Stimulated activated CD4-positive, alpha-beta T cell treated with anti-CD3 and anti-CD28 coated beads, Interleukin-4, amount 100 ng/mL, for 24 hours (primary cell): Measurements from ENCODE around the gene MINDY4.

Experiments
- DNase-seq: peaks from one replicate; pipeline ENCODE4 v3.0.0-alpha.2; 2020

The MINDY4 gene

DNA sequence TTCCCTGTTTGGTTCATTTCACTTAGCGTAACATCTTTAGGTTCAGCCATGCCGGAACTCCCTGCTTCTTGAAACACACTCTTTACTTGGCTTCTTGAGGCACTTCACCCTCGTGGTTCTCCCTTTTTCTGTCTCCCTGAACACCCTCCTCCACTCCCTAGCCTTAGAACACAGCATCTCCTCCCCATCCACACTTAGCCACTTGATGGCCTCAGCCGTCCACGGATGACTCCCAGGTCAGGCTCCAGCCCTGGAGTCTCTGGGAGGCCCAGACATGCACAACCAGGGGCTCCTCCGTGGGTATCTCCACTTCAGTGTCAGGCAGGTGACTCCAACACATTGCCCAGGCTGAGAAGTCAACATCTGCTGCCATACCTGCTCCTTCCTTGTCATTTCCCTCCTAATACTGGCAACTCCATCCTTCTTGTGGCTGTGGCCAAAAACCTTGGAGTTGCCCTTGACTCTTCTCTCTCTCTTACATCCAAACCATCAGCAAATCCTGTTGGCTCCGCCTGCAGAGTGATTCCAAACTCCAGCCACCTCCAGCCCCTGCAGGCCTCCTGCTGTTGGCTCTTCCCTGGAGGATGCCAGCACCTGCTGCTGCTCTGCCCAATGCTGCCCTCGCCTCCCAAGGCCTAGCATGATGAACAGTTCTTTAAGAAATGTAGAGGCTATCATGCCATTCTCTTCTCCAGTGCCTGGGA, 27.7 kb upstream of the MINDY4 start:
- DNase-seq: no peak

DNA sequence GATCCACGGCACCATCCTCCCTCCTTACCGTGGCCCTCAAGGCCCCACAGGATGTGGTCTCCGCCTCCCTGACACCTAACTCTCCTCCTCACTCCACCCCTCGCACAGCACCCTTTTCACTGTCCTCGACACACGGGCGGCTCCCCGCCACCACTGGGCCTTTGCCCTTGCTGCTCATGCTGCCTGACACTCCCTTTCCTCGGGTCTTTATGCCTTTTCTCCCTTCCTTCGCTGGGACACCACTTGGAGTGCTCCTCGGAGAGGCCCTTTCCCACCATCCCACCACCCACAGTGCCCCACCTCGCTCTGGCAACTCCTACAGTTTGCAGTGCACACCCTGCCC, 27.2 kb upstream of the MINDY4 start:
- no peak for DNase-seq

DNA sequence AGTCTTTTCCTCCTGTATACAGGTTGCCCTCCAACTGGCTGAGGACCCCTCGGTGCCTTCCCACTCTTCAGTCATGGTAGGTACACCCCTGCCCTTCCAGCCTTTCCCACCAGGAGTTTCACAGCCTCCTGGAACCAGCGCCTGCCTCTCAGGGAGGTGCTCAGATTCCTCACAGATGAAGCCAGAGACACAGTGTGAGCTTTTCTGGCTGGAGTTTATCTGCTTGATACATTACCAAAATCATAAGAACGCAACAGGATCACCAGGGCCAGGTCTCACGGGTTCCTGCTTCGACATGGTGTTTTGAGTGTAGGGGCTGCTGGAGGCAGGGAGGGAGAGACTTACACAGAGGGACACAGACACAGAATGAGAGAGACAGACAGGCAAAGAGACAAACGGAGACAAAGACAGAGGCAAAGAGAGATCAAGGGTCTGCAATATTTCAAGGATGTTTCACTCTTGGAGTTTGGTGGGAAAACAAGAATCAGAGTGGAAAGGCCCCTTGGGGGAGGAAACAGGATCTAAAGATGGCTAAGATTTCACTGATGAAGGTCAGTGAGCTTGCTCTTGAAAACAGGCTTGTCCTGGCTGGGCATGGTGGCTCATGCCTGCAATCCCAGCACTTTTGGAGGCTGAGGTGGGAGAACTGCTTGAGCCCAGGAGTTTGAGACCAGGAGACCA, 25.8 kb upstream of the MINDY4 start:
- DNase-seq: no peak

DNA sequence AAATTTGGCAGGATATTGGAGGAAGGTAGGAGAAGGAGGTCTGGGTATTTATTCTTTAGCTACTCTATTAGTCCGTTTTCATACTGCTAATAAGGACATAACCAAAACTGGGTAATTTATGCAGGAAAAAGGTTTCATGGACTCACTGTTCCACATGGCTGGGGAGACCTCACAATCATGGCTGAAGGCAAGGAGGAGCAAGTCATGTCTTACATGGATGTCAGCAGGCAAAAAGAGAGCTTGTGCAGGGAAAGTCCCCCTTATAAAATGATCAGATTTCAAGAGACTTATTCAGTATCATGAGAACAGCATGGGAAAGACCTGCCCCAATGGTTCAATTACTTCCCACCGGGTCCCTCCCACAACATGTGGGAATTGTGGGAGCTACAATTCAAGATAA, 21.2 kb upstream of the MINDY4 start:
- DNase-seq: no peak

DNA sequence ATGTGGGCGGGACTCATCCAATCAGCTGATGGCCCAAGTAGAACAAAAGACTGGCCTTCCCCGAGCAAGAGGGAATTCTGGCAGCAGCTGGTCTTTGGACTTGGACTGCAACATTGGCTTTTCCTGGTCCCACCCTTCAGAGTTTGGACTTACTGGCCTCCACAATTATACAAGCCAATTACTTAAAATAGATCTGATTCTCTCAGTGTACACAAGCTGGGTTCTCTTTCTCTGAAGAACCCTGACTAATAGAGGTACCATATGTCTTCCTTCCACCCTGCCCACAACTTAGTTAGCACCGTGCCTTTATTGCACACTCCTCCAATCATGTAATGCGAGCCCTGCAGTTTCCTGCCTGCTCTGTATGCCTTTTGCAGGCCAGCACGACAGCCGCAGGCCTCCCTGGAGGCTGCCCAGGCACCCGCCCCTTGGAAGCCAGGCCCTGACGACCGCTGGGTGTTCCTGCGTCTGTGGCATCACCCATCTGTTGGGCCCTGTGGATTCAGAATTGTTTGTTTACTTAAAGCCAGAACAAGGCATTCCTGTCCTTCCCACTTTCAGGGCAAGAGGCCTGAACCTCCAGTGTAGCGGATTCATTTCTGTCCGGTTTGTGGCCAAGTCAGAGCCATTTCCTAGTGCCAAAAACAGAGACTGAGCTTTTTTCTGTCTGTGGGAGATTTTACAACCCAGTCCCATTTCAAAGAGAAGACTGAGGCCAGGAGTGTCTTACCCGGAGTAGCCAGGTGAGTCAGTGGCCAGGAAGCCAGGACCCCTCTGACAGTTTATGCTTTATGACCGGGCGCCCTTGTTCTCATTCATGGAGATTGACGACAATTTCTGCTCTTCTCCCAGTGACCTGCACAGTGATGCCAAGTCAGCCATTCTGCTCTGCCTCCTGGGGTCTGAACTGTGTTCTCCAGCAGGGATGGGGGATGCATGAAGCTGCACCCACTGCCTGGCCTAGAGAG, 20.2 kb upstream of the MINDY4 start:
- DNase-seq: no peak

DNA sequence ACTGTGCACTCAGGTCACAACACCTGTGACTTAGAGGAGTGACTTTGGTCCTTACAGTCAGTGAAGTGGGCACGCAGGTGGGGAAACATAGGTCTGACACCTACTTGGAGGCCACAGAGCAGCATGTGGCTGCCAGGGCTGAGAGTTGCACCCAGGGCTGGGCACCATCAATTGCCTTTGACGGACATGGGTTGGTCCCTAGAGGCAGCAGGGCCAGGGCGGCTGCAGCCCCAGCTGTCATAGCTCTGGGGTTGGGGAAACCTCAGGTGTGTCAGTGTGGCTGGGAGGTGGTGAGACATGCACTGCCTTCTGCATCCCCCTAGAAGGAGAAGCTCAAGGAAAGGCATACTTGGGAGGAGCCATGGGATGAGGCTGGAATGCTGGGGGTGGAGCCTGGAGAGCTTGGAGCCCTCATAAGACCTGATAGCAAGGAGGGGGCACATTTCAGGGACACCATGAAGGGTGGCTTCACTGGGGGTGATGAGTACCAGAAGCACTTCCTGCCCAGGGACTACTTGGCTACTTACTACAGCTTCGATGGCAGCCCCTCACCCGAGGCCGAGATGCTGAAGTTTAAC, 19.4 kb upstream of the MINDY4 start, which contains the start of gene INMT:
INMT (plus strand) TSS at position 440 of the 578 bp plus-strand sequence; CDS start at position 456, 16 bp downstream.
- DNase-seq: no peak

DNA sequence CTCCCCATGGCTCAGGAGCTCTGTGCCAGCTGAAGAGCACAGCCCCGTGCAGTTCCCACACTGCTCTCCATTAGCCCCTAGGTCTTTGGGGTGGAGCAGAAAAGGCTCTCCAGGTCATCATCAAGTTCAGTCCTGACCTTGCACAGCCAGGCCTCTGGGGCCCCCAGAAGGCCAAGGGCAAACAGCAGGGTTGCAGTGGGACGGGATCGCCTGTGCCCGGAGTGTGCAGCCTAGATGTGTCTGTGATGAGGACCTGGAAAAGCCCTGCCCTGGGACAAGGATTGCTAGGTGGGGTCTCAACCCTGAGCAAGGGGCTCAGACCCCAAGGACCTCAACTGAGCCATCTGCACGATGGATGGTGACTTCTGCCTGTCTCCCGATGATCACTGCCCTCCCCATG, 18.7 kb upstream of the MINDY4 start:
- no peak for DNase-seq

- no peak for DNase-seq
Observed at GRCh38 chr7:30752979-30753378, 18.2 kb upstream of the MINDY4 start.

GRCh38 chr7:30754315-30754877, 16.8 kb upstream of the MINDY4 start:
- DNase-seq: no peak

GRCh38 chr7:30755384-30756154, 15.6 kb upstream of the MINDY4 start:
- DNase-seq: no peak

DNA sequence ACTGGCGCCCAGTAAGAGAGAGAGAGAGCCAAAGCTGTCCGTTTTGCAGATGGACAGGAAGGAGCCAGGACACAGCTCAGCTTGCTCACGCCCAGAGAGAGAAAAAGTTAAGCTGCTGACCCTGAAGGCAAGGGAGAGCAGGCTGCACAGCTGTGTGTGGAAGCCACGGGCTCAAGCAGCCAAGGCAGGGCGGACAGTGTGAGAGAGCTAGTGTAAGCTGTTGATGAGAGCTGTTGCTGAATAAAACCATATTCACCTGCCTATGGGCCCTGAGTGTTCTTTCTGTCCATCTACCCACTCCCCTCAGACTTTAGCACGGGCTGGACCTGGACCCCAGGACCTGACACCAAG, 13.9 kb upstream of the MINDY4 start:
- no peak for DNase-seq

DNA sequence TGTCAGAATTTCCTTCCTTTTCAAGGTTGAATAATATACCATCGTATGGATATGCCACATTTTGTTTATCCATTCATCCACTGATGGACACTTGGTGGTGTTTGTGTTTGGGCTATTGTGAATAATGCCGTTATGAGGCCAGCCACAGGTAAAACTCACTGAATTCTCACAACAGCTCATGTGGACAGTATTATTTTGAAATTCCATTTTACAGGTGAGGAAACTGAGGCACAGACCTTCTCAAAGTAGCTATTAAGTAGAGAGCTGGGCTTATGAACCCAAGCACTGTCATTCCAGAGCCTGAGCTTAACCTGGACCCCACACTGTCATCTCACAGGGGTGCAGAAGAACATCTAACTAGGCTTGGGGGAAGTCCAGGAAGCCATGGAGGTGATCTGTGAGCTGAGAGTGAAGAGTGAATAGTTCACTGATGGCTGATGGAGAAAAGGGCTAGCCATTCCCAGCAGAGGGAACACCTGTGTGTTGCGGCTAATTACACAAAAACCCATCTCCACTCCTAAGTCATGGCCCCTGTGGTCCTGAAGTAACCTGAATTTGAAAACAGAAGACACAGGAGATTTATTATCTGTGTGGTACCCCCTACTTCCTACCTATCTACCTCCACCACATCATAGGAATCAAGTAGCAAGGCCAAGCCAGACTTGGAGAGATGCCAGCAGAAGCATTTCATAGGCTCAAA, 10.6 kb upstream of the MINDY4 start:
- DNase-seq: no peak

- DNase-seq: no peak
Observed at GRCh38 chr7:30761214-30762156, 9.7 kb upstream of the MINDY4 start.

GRCh38 chr7:30764030-30764975, 6.9 kb upstream of the MINDY4 start:
- DNase-seq: no peak

- no peak for DNase-seq
Observed at GRCh38 chr7:30765408-30765807, 5.8 kb upstream of the MINDY4 start.

DNA sequence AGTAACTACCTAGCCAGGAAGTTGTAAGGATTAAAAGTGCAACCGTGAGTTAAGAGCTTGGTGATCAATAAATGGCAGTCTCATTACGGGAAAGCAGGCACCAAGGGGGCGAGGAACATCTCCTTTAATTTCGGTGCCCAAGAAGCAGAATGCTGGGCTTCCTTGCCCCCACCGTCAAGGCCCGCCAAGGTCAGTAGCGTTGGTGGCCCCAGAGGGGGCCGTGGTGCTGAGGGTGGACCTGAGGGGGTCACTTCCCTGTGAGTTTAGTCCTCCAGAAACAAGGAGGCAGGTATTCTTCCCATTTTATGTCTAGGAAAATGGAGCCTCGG, 408 bp upstream of the MINDY4 start:
- no peak for DNase-seq

DNA sequence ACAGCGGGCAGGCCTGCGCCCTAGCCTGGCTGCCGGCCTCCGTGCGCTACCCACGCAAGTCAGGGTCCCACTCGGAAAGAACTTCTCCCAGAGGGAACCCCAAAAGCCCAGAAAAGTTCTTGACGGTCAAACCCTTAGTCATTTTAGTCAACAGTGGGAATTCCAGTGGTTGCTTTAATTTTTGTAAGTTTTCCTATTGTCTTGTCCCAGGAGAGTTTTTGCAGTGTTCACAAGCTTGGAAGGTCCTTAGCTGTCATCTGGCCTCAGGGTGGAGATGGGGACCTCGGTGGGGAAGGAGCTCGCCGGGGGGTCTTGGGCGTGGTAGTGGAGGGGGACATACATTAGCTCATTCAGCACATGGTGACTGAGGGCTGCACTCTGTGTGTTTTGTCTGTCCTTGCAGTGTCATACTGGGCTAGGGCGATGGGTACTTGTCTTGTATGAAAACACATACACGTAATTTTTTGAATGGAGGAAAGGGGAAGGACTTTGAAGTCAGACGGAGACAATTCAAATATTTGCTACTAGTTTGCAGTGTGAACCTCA, 736 bp downstream of the MINDY4 start:
- DNase-seq: no peak

- no peak for DNase-seq
Observed at GRCh38 chr7:30772984-30773383, 1.8 kb downstream of the MINDY4 start.

- DNase-seq: no peak
Observed at GRCh38 chr7:30775992-30776391, 4.8 kb downstream of the MINDY4 start.
